ENCODE data around the gene ZGLP1.
"Not testable (repeated sequence)": the region's sequence is repeated elsewhere in the genome, so short reads cannot be mapped to it uniquely, and the experiment has no call there.

Gene ZGLP1

GRCh38 chr19:10309423-10309822 lies at the start of gene ZGLP1:
Gene ZGLP1 (minus strand): TSS chr19:10309815.
- DNase-seq (ENCODE audit: low read depth in 2 of 2): no peak

GRCh38 chr19:10356431-10356830 lies 46.8 kb upstream of the ZGLP1 start:
- no peak for DNase-seq (ENCODE audit: low read depth in 2 of 2)

- DNase-seq (ENCODE audit: low read depth in 2 of 2): no peak
Measured at GRCh38 chr19:10353793-10354391, 44.3 kb upstream of the ZGLP1 start.

GRCh38 chr19:10352764-10353671 lies 43.4 kb upstream of the ZGLP1 start:
- DNase-seq (ENCODE audit: low read depth in 2 of 2): no peak

- no peak for DNase-seq (ENCODE audit: low read depth in 2 of 2)
Measured at GRCh38 chr19:10346509-10346908, 36.9 kb upstream of the ZGLP1 start.

GRCh38 chr19:10344780-10345179 lies 35.2 kb upstream of the ZGLP1 start:
- no peak for DNase-seq (ENCODE audit: low read depth in 2 of 2)

GRCh38 chr19:10343495-10343894 lies 33.9 kb upstream of the ZGLP1 start:
- no peak for DNase-seq (ENCODE audit: low read depth in 2 of 2)

- DNase-seq (ENCODE audit: low read depth in 2 of 2): no peak
Measured at GRCh38 chr19:10339977-10340376, 30.4 kb upstream of the ZGLP1 start.

GRCh38 chr19:10339380-10339960 lies 29.9 kb upstream of the ZGLP1 start, which contains the start of gene ICAM3:
Gene ICAM3 (minus strand): TSS chr19:10339624. CDS start chr19:10339614, 10 bp downstream.
- DNase-seq (ENCODE audit: low read depth in 2 of 2): no peak

GRCh38 chr19:10338940-10339339 lies 29.3 kb upstream of the ZGLP1 start:
- DNase-seq (ENCODE audit: low read depth in 2 of 2): no peak

- DNase-seq (ENCODE audit: low read depth in 2 of 2): not testable (repeated sequence)
Measured at GRCh38 chr19:10336725-10337124, 27.1 kb upstream of the ZGLP1 start.

- no peak for DNase-seq (ENCODE audit: low read depth in 2 of 2)
Measured at GRCh38 chr19:10335352-10335985, 25.9 kb upstream of the ZGLP1 start.

GRCh38 chr19:10334588-10335351 lies 25.2 kb upstream of the ZGLP1 start:
- DNase-seq (ENCODE audit: low read depth in 2 of 2): peak; percentile 53 to 58

- no peak for DNase-seq (ENCODE audit: low read depth in 2 of 2)
Measured at GRCh38 chr19:10333758-10334587, 24.4 kb upstream of the ZGLP1 start.

- peak; percentile 90 to 92 for DNase-seq (ENCODE audit: low read depth in 2 of 2)
Measured at GRCh38 chr19:10332965-10333757, 23.5 kb upstream of the ZGLP1 start, which contains the start of gene RAVER1. Gene RAVER1 (minus strand): TSS chr19:10333529. CDS start chr19:10333507, 22 bp downstream.

GRCh38 chr19:10332158-10332964 lies 22.7 kb upstream of the ZGLP1 start:
- no peak for DNase-seq (ENCODE audit: low read depth in 2 of 2)

- no peak for DNase-seq (ENCODE audit: low read depth in 2 of 2)
Measured at GRCh38 chr19:10329555-10329954, 19.9 kb upstream of the ZGLP1 start.

GRCh38 chr19:10328558-10329429 lies 19.2 kb upstream of the ZGLP1 start:
- no peak for DNase-seq (ENCODE audit: low read depth in 2 of 2)

Data from fibroblast of skin of left biceps (primary cell).